HG03342 (cell line): ENCODE data around the gene CEP72.
"Not testable (repeated sequence)": the region's sequence is repeated elsewhere in the genome, so short reads cannot be mapped to it uniquely, and the experiment has no call there.

ENCODE experiments used
- ATAC-seq: cut with Tn5 transposase; IDR thresholded peaks from one replicate; pipeline ENCODE4 v1.9.1; 2021; ENCODE audit warnings: mild to moderate bottlenecking, moderate library complexity; ENCODE audit not compliant: unreplicated experiment

The CEP72 gene

GRCh38 chr5:610744-611730 lies 1.1 kb upstream of the CEP72 start:
- no peak for ATAC-seq

GRCh38 chr5:612498-613424 lies 621 bp downstream of the CEP72 start:
- ATAC-seq: peak; percentile 32

- ATAC-seq: no peak
Observed at GRCh38 chr5:616484-617039, 4.4 kb downstream of the CEP72 start.

GRCh38 chr5:617896-618295 lies 5.8 kb downstream of the CEP72 start:
- no peak for ATAC-seq

GRCh38 chr5:618450-618849 lies 6.3 kb downstream of the CEP72 start:
- no peak for ATAC-seq

- ATAC-seq: no peak
Observed at GRCh38 chr5:619444-619843, 7.3 kb downstream of the CEP72 start.

GRCh38 chr5:620152-620551 lies 8.0 kb downstream of the CEP72 start:
- ATAC-seq: no peak

- no peak for ATAC-seq
Observed at GRCh38 chr5:620586-621180, 8.5 kb downstream of the CEP72 start.

- ATAC-seq: no peak
Observed at GRCh38 chr5:621341-621761, 9.2 kb downstream of the CEP72 start.

- no peak for ATAC-seq
Observed at GRCh38 chr5:622359-622758, 10.2 kb downstream of the CEP72 start.

- no peak for ATAC-seq
Observed at GRCh38 chr5:622946-623522, 10.9 kb downstream of the CEP72 start.

GRCh38 chr5:623531-623930 lies 11.4 kb downstream of the CEP72 start:
- ATAC-seq: no peak

- no peak for ATAC-seq
Observed at GRCh38 chr5:624118-624950, 12.2 kb downstream of the CEP72 start.

GRCh38 chr5:624951-625230 lies 12.8 kb downstream of the CEP72 start:
- no peak for ATAC-seq

- no peak for ATAC-seq
Observed at GRCh38 chr5:625516-625915, 13.4 kb downstream of the CEP72 start.

- no peak for ATAC-seq
Observed at GRCh38 chr5:626850-627249, 14.7 kb downstream of the CEP72 start.

- no peak for ATAC-seq
Observed at GRCh38 chr5:627840-628239, 15.7 kb downstream of the CEP72 start.

GRCh38 chr5:628351-629205 lies 16.4 kb downstream of the CEP72 start:
- not testable (repeated sequence) for ATAC-seq

- ATAC-seq: no peak
Observed at GRCh38 chr5:633501-633955, 21.4 kb downstream of the CEP72 start.
